ENCODE results near the gene LAMTOR4.

DNA sequence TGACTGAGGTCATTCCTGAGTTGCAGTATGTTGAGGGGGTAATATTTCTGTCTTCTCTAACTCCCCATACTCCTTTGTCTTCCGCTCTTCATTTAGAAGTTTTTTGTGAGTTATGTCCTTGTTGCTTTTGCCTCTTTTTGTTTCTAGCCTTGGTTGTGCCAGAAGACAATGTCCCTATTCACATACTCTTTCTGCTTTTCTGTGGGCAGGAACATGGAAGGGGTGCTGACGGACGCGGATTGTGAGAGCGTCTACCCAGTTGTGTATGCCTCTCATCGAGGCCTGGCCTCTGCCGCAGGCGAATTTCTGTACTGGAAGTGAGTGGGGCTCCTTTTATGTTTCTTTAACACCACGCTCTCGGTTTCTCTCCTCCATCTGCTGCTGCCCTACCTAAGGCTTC, 49.5 kb downstream of the LAMTOR4 start:
- TF ChIP-seq EZH2 (IDR thresholded peaks at IDR 0.05; ENCODE audit: insufficient read depth, low read length) (no peak), CTCF (IDR thresholded peaks at IDR 0.05; ENCODE audit: insufficient read depth, low read depth, low read length) (no peak)
